GM21390 (cell line): ENCODE measurements around the gene FAS.

Experiments used
- ATAC-seq: cut with Tn5 transposase; IDR thresholded peaks from one replicate; pipeline ENCODE4 v1.9.1; 2021; ENCODE audit not compliant: unreplicated experiment

The FAS gene

DNA sequence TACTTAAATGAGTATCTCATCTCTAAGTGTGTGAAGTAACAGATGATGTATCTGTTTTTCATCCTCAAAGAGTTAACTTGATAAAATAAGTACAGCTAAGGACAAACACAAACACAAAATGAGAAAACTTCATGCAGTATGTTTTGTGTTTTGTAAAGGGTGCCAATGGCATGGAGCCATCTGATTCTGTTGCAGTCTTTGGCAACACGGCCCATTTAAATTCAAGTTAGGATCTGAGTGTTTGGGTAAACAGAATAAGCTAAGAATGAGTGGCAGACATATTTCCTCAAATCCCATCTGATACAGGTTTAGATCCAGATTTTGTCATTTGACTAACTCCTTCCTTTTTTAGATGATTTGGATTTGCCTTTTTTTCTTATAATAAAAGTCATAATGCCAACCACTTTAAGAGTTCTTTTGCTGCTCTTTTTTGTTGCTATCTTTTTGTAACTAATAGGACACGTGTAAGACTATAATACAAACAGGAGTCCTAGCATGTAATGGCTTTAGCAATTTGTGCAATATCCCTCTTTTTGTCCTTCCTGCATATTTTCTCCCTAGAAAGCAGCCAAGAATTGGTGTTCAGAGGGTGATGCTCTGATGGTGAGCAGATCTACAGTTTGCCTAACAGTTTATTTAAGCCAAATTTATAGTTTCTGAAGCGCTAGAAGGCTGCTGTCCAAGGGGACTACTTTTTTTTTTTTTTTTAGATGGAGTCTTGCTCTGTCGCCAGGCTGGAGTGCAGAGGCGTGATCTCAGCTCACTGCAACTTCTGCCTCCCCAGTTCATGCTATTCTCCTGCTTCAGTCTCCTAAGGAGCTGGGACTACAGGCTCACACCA lies 19.2 kb upstream of the FAS start:
- ATAC-seq: no peak

DNA sequence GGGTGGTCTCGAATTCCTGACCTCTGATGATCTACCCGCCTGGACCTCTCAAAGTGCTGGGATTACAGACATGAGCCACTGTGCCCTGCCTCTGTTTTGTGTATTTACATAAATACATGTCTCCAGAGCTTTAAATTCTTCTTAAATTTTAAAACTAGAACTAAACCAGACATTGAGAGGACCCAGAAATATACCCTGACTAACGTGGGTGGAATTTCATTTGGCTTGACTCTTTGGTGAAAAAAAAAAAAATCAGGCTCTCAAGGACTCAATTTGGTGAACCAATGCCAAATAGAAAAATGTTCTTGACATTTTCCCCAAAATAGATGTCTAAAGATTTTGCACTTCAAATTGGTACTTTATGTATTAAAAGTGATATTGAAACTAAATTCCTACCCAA lies 16.6 kb upstream of the FAS start:
- ATAC-seq: no peak

DNA sequence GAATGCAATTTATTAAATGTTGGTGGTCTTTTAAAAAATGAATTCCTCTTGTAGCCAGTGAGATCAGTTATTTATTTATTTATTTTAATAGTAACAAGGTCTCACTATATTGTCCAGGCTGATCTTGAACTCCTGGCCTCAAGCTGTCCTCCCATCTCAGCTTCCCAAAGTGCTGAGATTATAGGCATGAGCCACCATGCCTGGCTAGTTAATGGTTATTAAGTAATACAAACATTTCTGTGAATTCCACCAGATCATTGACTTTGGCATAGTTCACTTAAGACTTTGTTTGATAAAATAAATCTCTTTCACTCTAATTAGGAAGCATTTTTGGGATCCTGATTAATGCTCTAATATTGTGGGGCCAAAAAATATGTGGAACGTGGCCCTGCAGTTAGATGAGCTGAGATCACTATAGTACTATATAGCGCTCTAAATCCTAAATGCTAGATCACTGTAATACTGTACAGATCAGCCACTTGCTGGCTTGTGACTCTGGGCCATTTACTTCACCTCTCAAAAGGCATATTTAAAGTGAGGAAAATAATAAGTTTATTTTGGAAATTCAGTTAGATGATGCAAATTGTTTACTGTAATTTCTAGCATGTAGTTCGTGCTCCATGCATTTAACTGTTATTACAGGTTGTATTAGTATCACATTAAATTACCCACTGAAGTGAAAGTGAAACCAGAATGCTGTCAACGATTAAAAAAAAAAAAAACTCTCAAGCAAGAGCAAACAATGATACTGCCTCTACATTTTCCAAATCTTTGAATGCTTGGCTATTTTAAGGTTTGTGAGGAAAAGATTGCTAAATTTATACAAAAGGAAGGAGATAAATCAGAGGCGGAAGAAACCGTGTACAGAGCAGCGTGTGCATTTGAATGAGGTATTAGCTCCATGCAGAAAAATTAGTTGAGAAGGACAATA lies 15.9 kb upstream of the FAS start:
- ATAC-seq: no peak

DNA sequence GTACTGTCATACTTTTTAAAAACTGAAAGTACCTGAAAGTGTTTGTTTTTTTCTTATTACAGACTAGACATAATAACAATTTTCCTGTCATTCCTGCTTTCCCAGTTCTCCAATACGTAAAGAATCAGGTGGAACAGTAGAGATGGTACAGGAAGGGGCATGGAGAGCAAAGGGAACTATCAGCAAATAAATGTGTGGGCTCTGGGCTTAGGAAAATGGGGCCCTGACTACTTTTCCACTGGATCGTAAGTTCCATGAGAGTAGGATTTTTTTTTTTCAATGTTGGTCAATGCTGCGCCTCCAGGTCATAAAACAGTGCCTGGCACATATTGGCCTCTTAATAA lies 15.2 kb upstream of the FAS start:
- no peak for ATAC-seq

DNA sequence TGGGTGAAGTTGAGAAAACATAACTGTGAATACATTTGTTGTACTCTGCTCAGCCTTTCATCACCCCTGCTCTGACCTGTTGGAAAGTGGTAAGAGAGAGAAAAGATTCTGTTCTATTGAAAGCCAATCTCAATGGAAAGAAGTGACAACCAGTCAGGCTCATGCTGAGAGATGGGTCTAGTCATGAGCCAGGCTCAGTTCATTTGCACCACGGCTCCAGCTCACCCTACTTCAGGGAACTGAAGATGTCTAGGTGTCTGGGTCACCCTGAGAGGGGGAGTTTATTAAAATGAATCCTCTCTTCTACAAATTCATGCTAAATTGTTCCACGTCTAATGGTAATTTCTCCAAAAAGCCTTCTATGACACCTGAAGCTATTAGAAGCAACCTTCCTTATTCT lies 12.1 kb upstream of the FAS start:
- ATAC-seq: no peak

DNA sequence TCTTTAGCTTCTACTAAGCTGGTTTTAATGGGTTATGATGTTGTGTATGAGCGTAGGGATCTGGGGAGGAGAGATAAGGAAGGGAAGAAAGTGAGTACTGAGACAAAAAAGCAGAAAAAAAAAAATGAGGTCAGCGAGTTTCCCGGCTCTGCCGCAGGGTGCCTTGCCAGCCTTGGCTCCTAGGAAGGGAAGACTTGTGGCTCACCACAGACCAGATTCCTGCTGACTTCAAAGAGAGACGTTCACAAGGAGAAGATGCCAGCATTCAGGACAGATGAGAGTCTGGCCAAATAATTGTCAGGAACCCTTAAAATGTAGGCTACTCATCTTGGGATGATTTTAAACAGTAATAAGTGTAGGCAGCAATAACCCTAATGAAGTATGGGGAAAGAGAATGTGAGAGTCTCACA lies 11.4 kb upstream of the FAS start:
- ATAC-seq: no peak

DNA sequence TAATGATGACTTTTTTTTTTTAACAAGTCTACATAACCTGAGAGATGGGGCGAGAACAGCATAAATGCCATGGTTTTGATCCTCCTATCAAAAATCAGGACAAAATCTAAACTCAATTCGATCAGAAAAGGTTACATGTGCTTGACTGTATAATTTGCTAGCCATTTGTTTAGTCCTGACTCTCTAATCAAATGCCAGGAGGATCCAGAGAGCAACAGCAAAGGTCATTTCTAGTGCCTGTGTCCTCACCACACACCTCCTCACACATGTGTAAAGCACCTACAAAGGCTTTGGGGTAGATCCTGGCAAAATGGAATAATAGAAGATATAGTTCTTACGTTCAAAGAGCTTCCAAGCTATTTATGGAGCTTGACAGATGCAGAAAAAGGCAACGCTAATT lies 11.0 kb upstream of the FAS start:
- ATAC-seq: no peak

DNA sequence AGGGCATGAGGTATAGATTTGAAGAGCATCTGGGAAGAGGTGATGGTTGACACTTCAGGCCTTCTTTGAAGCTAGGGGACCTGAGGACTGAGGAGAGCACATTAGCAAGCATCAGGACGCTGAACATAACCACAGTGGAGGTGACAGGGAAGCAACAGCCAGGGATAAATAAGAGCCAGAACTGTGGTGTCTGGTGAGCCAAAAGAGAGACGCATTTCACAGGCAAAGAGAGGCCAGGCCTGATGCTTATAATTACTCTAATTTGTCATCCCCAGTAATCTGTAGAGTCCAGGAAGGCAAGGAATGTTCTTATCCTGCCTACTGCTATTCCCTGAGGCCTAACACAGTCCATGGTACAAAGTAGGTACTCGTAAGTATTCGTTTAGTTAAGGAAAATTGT lies 10.4 kb upstream of the FAS start:
- no peak for ATAC-seq

DNA sequence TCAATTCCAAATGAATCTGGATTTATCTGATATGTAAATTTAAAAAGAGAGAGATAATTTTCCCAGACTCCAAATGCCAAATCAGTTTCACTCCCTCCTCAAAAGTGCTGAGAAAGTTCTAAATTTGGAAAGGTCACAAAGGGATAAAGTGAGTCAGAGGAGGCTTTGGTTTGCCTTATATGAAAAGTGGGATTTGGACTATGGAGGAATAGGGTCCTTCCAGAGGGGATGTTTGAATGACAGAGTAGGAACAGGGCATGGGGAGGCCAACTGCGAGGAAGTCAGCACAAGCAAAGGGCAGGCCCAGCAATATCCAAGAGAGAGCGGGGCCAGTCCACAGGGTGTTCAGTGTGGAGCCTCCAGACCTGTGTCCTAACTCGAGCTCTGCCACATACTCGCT lies 9.8 kb upstream of the FAS start:
- no peak for ATAC-seq

DNA sequence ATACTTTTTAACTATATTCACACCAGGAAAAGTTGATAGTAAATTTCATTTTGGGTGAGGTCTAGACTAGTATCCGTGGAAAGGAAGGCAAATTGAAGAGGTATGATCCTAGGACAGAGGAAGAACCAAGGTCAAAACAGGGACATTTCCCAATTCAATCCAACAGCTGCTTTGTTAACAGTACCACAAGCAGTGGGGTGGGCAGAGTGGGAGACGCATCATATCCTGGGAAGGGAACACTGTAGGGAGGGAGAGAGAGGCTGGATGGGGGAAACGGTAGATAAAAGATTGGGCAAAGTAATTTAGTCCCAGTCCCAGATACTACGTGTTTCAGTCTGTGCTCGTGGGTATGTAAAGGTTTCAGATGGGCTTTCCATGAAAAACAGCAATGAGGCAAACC lies 9.2 kb upstream of the FAS start:
- no peak for ATAC-seq

DNA sequence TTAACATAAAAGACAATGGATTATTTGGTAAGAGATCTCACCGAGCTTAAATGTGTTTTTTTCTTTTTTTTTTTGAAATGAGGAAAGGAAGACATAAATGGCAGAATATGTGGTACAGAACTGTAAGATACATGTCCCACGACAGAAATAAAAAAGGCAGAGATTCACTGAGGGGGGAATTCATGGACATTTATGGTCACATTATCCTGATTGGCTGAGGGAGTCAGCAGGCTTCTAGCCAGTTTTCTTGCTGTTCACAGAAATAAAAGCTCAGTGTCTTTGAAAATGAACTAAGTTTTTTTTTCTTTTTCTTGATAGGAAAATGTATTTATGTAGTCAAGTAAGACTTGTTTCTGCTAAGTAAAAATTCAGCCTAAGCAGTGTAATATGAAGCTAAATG lies 8.2 kb upstream of the FAS start:
- no peak for ATAC-seq

DNA sequence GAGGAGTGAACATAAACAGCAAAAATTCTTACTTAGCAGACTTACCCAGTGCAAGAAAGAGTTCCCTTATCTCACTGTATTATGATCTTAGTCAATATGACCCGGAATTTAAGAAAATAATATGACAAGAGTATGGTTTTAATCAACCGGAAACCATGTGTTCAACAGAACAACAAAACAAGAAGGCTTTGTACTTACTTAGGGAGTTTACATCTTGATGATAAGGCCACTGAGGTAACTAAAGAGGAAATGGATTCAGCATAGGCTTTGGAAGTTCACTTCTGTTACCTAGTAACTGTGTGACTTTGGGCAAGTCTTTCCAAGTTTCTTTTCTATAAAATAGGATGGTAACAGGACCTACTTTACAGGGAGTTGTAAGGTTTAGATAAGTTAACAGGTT lies 7.4 kb upstream of the FAS start:
- ATAC-seq: no peak

DNA sequence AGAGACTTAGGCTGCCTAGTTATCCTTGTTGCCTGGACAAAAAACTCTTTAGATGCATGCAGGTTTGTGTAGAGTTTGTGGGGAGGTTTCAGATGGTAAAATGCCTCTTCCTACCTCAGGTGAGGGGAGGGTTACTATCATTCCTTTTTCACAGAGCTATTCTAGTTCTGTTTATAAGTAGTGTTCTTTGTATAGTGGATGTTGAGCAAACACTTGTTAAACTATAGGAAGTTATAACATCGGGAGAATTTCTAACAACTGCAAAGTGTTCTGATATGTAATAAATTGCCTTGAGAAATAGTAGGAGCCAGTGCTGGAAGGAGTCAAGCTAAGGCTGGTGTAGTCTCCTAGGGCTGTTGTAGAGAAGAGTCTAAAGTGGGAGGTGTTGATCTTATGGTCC lies 6.7 kb upstream of the FAS start:
- ATAC-seq: no peak

DNA sequence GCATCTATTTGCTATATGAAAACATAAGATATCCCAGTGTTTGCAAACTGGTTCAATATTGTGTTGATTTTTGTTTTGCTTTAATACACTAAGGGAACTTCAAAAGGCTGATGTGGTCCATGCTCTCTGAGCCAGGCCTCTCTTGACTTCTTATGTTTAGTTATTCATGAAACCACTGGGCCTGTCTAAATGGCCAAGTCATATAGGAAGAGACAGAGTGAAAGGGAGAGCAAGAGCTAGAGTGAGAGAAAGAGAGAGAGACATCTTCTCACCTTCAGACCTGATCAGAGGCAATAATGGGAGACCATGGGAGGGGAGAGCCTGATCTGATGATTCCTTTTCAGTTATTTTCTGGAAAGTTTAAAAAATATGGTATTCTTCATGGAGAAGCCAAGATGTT lies 6.1 kb upstream of the FAS start:
- no peak for ATAC-seq

DNA sequence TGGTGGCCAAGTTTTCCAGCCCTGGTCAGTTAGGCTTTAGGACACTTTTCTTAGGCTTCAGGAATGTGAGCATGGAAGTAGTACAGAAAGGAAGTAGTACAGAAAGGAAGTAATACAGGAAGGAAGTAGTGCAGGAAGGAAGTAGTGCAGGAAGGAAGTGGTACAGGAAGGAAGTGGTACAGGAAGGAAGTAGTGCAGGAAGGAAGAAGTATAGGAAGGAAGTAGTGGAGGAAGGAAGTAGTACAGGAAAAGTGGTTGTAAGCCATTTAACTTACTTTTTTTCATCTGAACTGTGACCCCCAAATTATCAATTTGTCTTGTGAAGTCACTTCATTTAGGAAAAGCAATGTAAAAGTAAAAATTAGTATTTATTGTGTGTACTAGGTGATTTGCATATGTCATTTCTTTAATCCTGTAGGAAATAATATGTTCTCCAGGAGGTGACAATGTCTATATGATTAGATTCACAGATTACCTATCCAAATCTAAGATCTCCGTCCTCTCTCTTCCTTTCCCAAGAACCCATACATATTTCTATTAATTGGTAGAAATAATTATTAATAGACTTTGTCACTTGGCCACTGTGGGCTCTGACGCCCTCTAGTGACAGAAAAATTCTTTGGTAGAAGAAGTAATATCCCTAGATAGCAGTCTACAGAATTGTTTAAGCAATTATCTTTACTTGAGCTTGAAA lies 3.9 kb upstream of the FAS start:
- ATAC-seq: no peak

DNA sequence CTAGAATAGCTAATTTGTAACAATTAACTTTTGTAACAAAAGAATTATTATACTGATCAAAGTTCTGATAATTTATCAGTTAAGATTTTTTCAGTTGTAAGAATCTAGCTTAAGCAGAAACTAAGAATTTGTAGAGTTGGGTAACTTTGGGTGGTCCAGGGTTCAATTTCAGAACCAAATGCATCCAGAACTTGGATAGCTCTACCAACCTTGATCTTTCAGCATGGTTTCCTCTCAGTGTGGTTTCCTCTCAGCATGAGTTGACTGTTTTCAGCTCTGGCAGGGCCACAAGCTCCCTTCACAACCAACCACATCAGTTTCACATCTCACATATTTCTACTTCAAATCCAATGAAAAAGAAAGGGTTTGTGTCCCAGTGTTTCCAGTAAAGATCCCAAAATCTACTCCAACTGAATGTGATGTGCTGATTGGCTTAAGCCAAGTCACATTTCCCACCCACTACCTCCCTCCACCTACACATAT lies 3.3 kb upstream of the FAS start:
- ATAC-seq: no peak

DNA sequence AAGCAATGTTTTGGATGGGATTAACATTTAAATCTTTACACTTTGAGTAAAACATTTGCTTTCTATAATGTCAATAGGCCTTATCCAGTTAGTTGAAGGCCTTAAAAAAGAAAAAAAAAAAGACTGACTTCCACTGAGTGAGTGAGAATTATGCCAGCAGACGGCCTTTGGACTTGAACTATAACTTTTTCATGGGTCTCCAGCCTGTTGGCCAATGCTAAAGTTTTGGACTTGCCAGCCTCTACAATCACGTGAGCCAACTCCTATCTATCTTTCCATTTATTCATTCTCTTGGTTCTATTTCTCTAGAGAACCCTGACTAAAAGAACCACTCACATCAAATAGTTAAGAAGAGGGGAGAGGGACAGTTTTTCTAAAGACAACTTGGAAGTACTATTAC lies 2.8 kb upstream of the FAS start:
- no peak for ATAC-seq

DNA sequence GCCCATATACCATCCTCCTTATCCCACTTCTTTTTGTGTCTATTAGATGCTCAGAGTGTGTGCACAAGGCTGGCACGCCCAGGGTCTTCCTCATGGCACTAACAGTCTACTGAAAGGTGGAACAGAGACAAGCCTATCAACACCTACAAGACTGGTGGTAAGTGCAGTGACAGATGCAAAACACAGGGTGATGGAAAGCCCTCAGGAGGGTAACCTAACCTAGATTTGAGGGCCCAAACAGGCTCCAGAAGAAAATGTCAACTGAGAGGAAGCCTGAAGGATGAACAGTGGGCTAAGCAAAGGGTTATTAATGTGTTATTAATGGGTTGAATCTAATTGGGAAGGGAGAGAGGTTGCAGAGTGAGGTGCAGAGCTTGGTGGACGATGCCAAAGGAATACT lies 1.2 kb upstream of the FAS start:
- ATAC-seq: no peak

DNA sequence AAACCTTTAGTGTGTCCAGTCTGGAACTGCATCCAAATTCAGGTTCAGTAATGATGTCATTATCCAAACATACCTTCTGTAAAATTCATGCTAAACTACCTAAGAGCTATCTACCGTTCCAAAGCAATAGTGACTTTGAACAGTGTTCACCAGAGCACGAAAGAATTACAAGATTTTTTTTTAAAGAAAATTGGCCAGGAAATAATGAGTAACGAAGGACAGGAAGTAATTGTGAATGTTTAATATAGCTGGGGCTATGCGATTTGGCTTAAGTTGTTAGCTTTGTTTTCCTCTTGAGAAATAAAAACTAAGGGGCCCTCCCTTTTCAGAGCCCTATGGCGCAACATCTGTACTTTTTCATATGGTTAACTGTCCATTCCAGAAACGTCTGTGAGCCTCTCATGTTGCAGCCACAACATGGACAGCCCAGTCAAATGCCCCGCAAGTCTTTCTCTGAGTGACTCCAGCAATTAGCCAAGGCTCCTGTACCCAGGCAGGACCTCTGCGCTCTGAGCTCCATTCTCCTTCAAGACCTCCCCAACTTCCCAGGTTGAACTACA lies 694 bp upstream of the FAS start:
- ATAC-seq: peak; percentile 5

DNA sequence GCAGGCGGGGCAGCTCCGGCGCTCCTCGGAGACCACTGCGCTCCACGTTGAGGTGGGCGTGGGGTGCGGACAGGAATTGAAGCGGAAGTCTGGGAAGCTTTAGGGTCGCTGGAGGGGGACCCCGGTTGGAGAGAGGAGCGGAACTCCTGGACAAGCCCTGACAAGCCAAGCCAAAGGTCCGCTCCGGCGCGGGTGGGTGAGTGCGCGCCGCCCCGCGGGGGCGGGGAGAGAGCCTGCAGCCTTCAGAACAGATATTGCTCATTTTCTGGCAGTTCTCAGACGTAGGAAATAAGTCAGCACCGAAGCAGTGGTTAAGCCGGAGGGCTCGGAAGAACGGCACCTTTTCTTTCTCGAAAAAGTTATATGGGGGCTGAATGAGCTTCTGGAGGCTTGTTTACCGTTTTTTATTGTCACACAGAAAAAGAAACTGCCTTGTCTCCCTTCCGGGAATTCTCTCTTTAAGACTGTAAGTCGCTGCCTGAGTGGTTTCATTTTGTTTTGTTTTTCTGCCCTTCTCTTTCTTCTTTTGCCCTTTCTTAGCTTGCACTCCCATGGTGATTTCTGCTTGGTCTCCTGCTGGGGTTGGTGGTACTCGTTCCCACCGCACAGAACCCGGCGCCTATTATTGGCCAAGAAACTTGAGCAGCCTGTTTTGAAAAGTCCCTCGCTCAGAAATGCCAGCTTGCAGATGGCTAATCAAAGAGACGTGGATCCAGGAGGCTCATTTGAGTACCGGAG lies 732 bp downstream of the FAS start:
- peak; percentile 40 for ATAC-seq

DNA sequence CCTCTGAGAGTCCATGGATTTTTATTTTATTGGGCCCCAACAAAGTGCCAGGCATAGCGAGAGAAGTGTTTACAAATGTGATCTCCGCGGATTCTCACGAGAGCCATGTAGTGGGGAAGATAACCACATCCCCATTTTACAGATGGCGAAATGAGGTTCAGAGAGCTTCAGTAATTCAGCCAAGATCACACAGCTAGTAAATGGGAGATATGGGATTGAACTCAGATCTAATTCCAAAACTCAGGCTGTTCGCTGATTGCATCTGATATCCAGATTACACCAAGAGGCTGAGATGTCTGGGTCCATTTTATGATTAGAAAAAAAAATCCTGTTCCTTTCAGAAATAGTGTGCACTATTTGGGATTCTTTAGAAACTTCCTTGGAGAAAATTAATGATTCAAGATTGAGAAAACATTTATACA lies 1.3 kb downstream of the FAS start:
- no peak for ATAC-seq
